HTERT RPE-1 (cell line): Measurements from ENCODE around the gene FAM181B.
"Not testable (repeated sequence)": the region's sequence is repeated elsewhere in the genome, so short reads cannot be mapped to it uniquely, and the experiment has no call there.

Experiments used
- in situ Hi-C: fragments of 300-500 bp; cut with MboI; formaldehyde crosslinking; loops from 4 replicates; pipeline ENCODE4 v1.14.3; 2020; ENCODE audit warnings: low sequenced_read_pairs

FAM181B gene

GRCh38 chr11:82732734-82733443 is 775 bp downstream of the FAM181B start:
- in situ Hi-C loops = no loop called here

DNA sequence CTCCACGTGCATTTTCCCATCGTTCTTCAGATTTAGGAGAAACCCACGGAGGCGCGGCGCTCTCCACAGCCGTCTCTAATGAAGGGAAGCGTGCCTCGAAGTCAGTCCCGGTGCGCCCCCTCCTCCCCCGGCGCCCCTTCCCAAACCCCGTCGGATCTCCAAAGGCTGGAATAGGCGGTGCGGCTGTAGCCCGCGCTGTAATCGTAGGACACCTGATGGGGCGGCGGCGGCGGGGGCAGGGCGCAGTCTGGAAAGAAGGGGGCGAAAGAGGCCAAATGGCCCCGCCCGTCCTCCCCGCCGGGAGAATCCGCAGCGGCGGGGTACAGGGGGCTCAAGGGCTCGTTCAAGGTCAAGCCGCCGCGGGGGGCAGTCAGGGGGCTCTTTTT is 1.3 kb downstream of the FAM181B start:
- in situ Hi-C loops = no loop called here

- in situ Hi-C loops = no loop called here
Observed at GRCh38 chr11:82731691-82732277, 1.9 kb downstream of the FAM181B start.

DNA sequence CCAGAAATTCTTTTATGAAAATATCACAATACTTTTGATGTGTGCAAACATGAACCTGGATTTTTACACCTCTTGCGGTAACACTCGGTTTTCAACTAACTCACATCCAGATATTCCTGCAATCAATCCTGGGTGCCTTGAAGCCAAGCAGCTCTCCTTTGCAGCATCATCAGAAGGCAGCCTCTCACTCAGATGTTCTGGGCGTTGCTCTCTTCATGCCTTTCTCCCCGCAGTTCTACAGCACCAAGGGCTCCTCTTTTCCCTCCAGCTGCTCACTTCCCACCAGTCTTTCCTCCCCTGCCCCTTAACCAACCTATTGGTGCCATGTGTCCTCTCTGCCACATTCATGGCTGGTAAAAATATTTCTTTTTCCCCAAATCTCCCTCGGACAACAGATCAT is 2.9 kb downstream of the FAM181B start:
- in situ Hi-C loops = no loop called here

- in situ Hi-C loops = no loop called here
Observed at GRCh38 chr11:82730286-82730685, 3.4 kb downstream of the FAM181B start.

- in situ Hi-C loops = no loop called here
Observed at GRCh38 chr11:82724026-82724425, 9.6 kb downstream of the FAM181B start.

DNA sequence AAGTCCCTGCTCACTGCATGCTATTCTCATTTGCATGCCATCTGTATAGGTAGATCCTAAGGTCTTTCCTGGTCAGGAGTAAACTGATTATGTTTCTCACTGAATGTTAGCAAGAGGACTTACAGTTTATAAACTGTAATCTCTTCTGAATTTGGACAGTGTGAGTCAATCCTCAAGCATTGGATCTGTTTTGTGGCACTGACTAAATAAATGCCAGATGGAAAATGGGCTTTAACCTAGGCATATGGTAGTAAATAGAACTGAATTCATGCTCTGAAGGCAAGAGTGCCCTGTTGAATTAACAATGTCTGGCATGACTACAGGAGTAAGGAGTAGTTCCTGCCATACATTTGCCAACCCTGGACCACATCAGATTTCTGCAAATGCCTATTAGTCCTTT is 11.4 kb downstream of the FAM181B start:
- in situ Hi-C loops = no loop called here

- in situ Hi-C loops = no loop called here
Observed at GRCh38 chr11:82720267-82721065, 13.2 kb downstream of the FAM181B start.

GRCh38 chr11:82719361-82720105 is 14.1 kb downstream of the FAM181B start:
- in situ Hi-C loops = no loop called here

DNA sequence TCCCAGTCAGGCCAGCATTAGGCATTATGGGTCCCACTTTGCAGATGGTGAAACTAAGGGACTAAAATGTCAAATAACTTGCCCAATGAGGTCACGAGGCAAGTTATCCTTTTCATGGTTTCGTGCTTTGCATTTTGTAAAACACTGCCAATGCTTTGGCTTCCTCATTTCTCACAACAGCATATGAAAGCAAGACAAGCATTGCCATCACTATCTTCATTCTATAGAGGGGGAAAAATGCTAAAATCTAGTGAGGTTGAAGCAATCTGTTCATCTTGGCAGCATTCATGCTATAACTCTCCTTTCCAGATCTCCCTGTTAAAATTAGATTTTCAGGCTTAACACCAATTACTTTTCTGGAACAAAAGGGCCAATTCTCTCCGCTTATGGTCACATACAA is 14.8 kb downstream of the FAM181B start:
- in situ Hi-C loops = no loop called here

- in situ Hi-C loops = no loop called here
Observed at GRCh38 chr11:82718307-82718706, 15.4 kb downstream of the FAM181B start.

GRCh38 chr11:82714346-82715174 is 19.1 kb downstream of the FAM181B start:
- in situ Hi-C loops = no loop called here

- in situ Hi-C loops = no loop called here
Observed at GRCh38 chr11:82711648-82712047, 22.0 kb downstream of the FAM181B start.

- in situ Hi-C loops = no loop called here
Observed at GRCh38 chr11:82703796-82704195, 29.9 kb downstream of the FAM181B start.

- in situ Hi-C loops = no loop called here
Observed at GRCh38 chr11:82703226-82703625, 30.4 kb downstream of the FAM181B start.

DNA sequence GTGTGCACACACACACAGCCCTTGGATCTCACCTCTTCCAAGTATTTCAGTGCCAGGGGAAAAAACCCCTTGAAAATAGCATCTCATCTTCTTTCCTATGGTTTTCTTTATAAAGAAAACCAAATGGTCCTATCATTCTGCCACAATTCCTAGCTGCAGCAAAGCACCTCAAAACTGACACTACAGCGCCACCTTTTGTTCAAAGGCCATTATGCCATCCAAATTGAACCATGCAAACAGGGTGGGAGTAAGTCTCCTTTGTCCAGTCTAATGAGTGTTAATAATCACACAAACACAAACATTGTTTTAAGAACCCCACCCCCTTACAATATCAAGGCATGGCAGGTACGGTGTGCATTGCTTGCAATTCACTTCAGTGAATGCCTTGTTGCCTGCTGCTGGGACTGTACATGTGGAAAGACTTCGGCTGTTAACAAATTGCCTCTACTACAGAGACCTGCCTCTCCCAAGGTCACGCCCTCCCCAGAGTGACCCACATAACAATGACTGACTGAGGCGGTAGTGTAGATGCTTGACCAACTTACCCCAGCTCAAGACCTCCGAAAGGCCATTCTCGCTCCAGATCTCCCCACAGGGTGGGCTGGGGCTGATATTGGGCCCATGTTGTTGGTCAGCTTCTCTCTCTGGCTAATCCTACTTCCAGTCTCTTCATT is 31.7 kb downstream of the FAM181B start:
- in situ Hi-C loops = no loop called here

DNA sequence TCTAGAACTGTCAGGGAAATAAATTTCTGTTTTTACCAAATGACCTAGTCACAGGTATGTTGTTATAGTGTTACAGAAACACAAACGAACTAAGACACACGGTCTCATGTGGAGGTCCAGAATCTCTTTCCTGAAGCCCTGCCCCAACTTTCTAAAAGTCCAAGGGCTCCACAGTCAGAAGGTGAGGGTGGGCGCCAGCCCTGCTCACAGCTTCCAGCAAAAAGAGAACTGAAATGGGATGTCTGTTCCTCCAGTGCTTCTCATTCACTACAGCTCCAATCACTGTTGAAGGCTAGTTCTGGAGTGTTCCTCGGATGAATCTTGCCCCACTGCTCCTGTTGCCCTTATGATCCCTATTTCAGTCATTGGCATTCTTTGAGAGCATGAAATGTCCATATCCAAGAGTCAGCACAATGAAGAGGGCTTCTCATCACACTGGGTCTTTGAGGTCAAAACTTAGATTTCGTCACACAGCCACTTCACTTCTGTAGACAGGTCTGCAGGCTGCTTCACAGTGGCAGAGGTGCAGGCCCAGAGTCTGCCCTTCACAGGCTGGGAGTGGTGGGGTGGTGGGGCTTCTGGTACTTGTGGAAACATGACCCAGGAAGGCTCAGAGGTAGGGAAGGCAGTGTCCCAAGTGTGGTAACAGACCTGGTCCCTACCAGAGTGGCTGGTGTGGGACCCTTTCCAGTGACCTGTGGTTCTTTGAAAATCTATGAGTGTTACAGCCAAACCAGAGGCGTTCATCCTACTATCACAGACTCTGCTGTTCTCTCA is 34.9 kb downstream of the FAM181B start:
- in situ Hi-C loops = no loop called here

DNA sequence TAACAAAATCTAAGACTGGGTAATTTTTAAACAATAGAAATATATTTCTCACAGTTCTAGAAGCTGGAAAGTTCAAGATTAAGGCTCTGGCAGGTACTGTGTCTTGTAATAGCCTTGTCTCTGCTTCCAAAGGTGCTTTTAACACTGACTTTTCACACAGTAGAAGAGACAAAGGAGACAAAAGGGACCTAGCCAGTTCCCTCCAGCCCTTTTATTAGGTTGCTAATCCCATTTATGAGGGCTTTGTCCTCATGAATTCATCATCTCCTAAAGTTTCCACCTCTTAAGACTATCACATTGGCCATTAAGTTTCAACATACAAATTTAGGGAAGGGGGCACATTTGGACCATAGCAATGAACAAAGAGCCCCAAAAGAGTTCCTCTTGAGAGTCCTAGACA is 40.7 kb downstream of the FAM181B start:
- in situ Hi-C loops = no loop called here

DNA sequence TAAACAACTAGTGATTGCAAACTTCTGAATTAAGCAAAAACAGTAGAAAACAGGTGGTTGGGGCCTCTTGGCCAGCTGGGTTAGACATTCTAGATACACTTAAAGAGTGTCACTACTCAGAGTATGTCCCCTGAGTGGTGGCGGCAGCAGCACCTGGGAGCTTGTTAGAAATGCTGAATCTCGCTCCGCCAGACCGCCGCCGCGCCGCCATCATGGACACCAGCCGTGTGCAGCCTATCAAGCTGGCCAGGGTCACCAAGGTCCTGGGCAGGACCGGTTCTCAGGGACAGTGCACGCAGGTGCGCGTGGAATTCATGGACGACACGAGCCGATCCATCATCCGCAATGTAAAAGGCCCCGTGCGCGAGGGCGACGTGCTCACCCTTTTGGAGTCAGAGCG is 44.3 kb downstream of the FAM181B start:
- in situ Hi-C loops = not testable (repeated sequence)
